ENCODE data around the gene ATP8B2. TPM values are rescaled to one million over a fixed set of nuclear protein-coding genes. Genes with fewer than 3 reads are reported as not detected.
A peak's percentile ranks its signal among the peaks of the same experiment; 100 is the strongest.

ATP8B2 gene
- total and polyA plus RNA-seq, 7 donors, result 1.3 to 5.8 (median 3.6) TPM

- TF ChIP-seq, protein P1, sequence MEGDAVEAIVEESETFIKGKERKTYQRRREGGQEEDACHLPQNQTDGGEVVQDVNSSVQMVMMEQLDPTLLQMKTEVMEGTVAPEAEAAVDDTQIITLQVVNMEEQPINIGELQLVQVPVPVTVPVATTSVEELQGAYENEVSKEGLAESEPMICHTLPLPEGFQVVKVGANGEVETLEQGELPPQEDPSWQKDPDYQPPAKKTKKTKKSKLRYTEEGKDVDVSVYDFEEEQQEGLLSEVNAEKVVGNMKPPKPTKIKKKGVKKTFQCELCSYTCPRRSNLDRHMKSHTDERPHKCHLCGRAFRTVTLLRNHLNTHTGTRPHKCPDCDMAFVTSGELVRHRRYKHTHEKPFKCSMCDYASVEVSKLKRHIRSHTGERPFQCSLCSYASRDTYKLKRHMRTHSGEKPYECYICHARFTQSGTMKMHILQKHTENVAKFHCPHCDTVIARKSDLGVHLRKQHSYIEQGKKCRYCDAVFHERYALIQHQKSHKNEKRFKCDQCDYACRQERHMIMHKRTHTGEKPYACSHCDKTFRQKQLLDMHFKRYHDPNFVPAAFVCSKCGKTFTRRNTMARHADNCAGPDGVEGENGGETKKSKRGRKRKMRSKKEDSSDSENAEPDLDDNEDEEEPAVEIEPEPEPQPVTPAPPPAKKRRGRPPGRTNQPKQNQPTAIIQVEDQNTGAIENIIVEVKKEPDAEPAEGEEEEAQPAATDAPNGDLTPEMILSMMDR (IDR thresholded peaks at IDR 0.05), result no peak
- peaks cover 0 to 3% (median 0%) of the 10 kb centered on the region in 3 donors for H3K27me3 ChIP-seq (ENCODE audit: insufficient read depth in 3 of 3, low read length in 2 of 3)
- WGBS, 3 donors, result 73 to 81% (median 76%) methylated on average over 11 of the region's 11 CpGs
- DNase-seq (no peak), ATAC-seq (peak in 1 of 4 donors; percentile 16)
- H3K4me3 ChIP-seq, result no peak overlapping the region
- H3K4me1 ChIP-seq, result no peaks in the 10 kb centered on the region
- no peak overlapping the region for H3K27ac ChIP-seq
- intact Hi-C loops (cut with DNase I), result loop anchor here in 1 of 2 donors (5.0 kb wide), 1 partner anchor 64 kb away; the partner anchor contains the start of gene AQP10
- H3K36me3 ChIP-seq (ENCODE audit: insufficient read depth in 1 of 2, low read depth in 1 of 2), result no peaks in the 10 kb centered on the region
- H3K9me3 ChIP-seq, result no peaks in the 10 kb centered on the region
These were observed 61.5 kb downstream of the ATP8B2 start for GRCh38 chr1:154386643-154387352.

GRCh38 chr1:154391086-154391770 lies 65.9 kb downstream of the ATP8B2 start:
- no peak for DNase-seq
- WGBS, 3 donors, result 73 to 82% (median 73%) methylated on average over 9 of the region's 9 CpGs
- intact Hi-C loops (cut with DNase I), result no loop called here
- TF ChIP-seq, protein P1 (IDR thresholded peaks at IDR 0.05), result no peak
- H3K4me3 ChIP-seq, result no peak overlapping the region
- no peaks in the 10 kb centered on the region for H3K36me3 ChIP-seq (ENCODE audit: insufficient read depth in 1 of 2, low read depth in 1 of 2)
- H3K27ac ChIP-seq, result no peak overlapping the region
- no peak for ATAC-seq
- H3K27me3 ChIP-seq (ENCODE audit: insufficient read depth in 3 of 3, low read length in 2 of 3), result peaks cover 0 to 2% (median 0%) of the 10 kb centered on the region in 3 donors
- no peaks in the 10 kb centered on the region for H3K4me1 ChIP-seq
- no peaks in the 10 kb centered on the region for H3K9me3 ChIP-seq

DNA sequence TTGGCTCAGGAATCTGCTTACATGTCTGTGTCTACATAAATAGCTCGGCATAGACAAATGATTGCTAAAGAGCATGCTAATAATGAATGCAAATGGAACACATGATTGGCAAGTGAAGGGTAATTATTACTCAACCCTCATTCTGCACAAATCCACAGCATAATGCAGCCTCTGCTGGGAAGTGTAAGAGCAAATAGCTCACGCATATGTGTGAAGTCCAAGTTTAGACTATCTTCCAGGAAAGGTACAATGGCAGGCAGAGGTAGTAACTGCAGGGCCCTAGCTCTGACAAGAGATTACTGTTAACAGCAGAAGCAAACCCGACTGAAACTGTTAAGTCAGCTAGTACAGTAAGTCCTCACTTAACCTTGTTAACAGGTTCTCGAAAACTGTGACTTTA lies 72.8 kb downstream of the ATP8B2 start:
- H3K4me1 ChIP-seq, result no peaks in the 10 kb centered on the region
- peaks cover 0 to 5% (median 0%) of the 10 kb centered on the region in 3 donors for H3K27me3 ChIP-seq (ENCODE audit: insufficient read depth in 3 of 3, low read length in 2 of 3)
- no peak overlapping the region for H3K4me3 ChIP-seq

DNA sequence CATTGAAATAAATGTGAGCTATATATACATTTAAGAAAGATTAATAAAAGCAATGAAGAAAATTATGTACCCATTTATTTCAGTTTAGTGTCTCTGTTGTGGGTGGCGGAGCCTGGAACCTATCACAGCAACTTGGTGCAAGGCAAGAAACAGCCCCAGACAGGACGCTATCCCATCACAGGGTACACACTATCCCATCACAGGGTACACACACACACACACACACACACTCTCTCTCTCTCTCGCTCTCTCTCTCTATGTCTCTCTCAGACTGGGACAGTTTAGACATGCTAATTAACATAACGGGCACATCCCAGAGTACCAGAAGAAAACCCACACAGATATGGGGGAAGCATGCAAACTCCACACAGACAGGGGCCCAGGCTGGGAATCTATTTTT lies 73.4 kb downstream of the ATP8B2 start:
- TF ChIP-seq, protein P1 (IDR thresholded peaks at IDR 0.05), result no peak
- no peak overlapping the region for H3K4me3 ChIP-seq
- WGBS, 3 donors, result 91 to 93% (median 92%) methylated on average over 4 of the region's 4 CpGs

More for the DNA sequence above, 72.8 kb downstream of the ATP8B2 start:
- no peaks in the 10 kb centered on the region for H3K36me3 ChIP-seq (ENCODE audit: insufficient read depth in 1 of 2, low read depth in 1 of 2)
- ATAC-seq (peak in 2 of 4 donors; percentile 46 to 89), DNase-seq (no peak)
- TF ChIP-seq, protein P1 (IDR thresholded peaks at IDR 0.05), result no peak
- intact Hi-C loops (cut with DNase I), result no loop called here
- H3K9me3 ChIP-seq, result no peaks in the 10 kb centered on the region
- H3K27ac ChIP-seq, result no peak overlapping the region
- WGBS, 3 donors, result 69 to 90% (median 81%) methylated on average over 4 of the region's 4 CpGs

More for the DNA sequence above, 73.4 kb downstream of the ATP8B2 start:
- H3K36me3 ChIP-seq (ENCODE audit: insufficient read depth in 1 of 2, low read depth in 1 of 2), result no peaks in the 10 kb centered on the region
- DNase-seq, result no peak
- no peak for ATAC-seq
- H3K9me3 ChIP-seq, result no peaks in the 10 kb centered on the region
- H3K4me1 ChIP-seq, result no peaks in the 10 kb centered on the region
- intact Hi-C loops (cut with DNase I), result no loop called here
- H3K27ac ChIP-seq, result no peak overlapping the region
- H3K27me3 ChIP-seq (ENCODE audit: insufficient read depth in 3 of 3, low read length in 2 of 3), result peaks cover 0 to 5% (median 0%) of the 10 kb centered on the region in 3 donors

All from psoas muscle (tissue), 8 donors.